ENCODE results near the gene PLEKHN1. TPM values are rescaled to one million over a fixed set of nuclear protein-coding genes. Genes with fewer than 3 reads are reported as not detected.

PLEKHN1 gene
- total and polyA plus RNA-seq, 3 experiments from 2014 or later: 0.49 to 3.5 (median 2.7) TPM

GRCh38 chr1:933603-933940, 32.7 kb upstream of the PLEKHN1 start:
- H3K9me3 ChIP-seq (ENCODE audit: low read length): no peaks in the 10 kb centered on the region
- H3K36me3 ChIP-seq (ENCODE audit: insufficient read depth, low read length): no peaks in the 10 kb centered on the region
- H3K36me3 Mint-ChIP-seq: no peaks in the 10 kb centered on the region
- H3K4me1 ChIP-seq (ENCODE audit: insufficient read depth, low read length): no peaks in the 10 kb centered on the region
- peaks cover 7 to 34% of the 10 kb centered on the region in 2 donors for H3K27me3 Mint-ChIP-seq
- no peak overlapping the region for H3K4me3 Mint-ChIP-seq
- DNase-seq: no peak
- no peak overlapping the region for H3K27ac Mint-ChIP-seq
- H3K27ac ChIP-seq (ENCODE audit: low read depth, low read length): no peak overlapping the region
- CTCF ChIA-PET: no interaction called here
- no peaks in the 10 kb centered on the region for H3K9me3 Mint-ChIP-seq
- peaks cover 3 to 5% (median 4%) of the 10 kb centered on the region in 3 donors for H3K4me1 Mint-ChIP-seq
- POLR2A ChIA-PET: no interaction called here
- H3K27me3 ChIP-seq (ENCODE audit: insufficient read depth, low read length, poor library complexity, severe bottlenecking): peaks cover 7% of the 10 kb centered on the region
- no peak overlapping the region for H3K4me3 ChIP-seq (ENCODE audit: low read length)

GRCh38 chr1:934991-935750, 31.1 kb upstream of the PLEKHN1 start:
- Histone ChIP-seq H3K27ac (ENCODE audit: low read depth, low read length) (no peak overlapping the region), H3K36me3 (ENCODE audit: insufficient read depth, low read length) (no peaks in the 10 kb centered on the region), H3K27me3 (ENCODE audit: insufficient read depth, low read length, poor library complexity, severe bottlenecking) (peaks cover 11% of the 10 kb centered on the region), H3K4me1 (ENCODE audit: insufficient read depth, low read length) (no peaks in the 10 kb centered on the region), H3K9me3 (ENCODE audit: low read length) (no peaks in the 10 kb centered on the region), H3K4me3 (ENCODE audit: low read length) (no peak overlapping the region)
- no peak overlapping the region for H3K4me3 Mint-ChIP-seq
- DNase-seq: no peak
- no peak overlapping the region for H3K27ac Mint-ChIP-seq
- no peaks in the 10 kb centered on the region for H3K9me3 Mint-ChIP-seq
- POLR2A ChIA-PET: no interaction called here
- H3K4me1 Mint-ChIP-seq: peaks cover 3 to 5% (median 4%) of the 10 kb centered on the region in 3 donors
- H3K36me3 Mint-ChIP-seq: no peaks in the 10 kb centered on the region
- H3K27me3 Mint-ChIP-seq: peaks cover 15 to 34% of the 10 kb centered on the region in 2 donors
- CTCF ChIA-PET: no interaction called here

DNA sequence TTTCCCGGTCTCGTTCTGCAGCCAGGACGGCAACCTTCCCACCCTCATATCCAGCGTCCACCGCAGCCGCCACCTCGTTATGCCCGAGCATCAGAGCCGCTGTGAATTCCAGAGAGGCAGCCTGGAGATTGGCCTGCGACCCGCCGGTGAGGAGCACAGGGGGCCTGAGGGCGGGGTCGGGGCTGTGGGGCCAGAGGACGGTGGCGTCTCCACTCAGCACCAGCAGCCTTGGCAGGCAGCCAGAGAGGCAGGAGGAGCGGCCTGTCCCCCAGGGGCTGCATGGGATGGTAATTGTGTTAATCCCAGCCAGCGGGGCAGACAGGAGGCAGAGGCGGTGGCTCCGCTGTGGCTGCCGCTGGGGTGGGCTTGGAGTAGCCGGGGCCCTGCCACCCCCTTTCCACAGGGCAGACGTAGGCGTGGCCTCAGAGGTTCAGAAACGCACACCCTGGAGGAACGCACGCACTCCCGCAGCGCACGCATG, 30.5 kb upstream of the PLEKHN1 start:
- Mint-ChIP-seq H3K4me1 (peaks cover 4 to 8% (median 5%) of the 10 kb centered on the region in 3 donors), H3K27ac (no peak overlapping the region), H3K27me3 (peaks cover 20 to 38% of the 10 kb centered on the region in 2 donors), H3K36me3 (no peaks in the 10 kb centered on the region), H3K4me3 (no peak overlapping the region), H3K9me3 (no peaks in the 10 kb centered on the region)
- no peak overlapping the region for H3K4me3 ChIP-seq (ENCODE audit: low read length)
- no peaks in the 10 kb centered on the region for H3K36me3 ChIP-seq (ENCODE audit: insufficient read depth, low read length)
- H3K9me3 ChIP-seq (ENCODE audit: low read length): no peaks in the 10 kb centered on the region
- CTCF ChIA-PET: no interaction called here
- peaks cover 4% of the 10 kb centered on the region for H3K4me1 ChIP-seq (ENCODE audit: insufficient read depth, low read length)
- no peak overlapping the region for H3K27ac ChIP-seq (ENCODE audit: low read depth, low read length)
- peaks cover 15% of the 10 kb centered on the region for H3K27me3 ChIP-seq (ENCODE audit: insufficient read depth, low read length, poor library complexity, severe bottlenecking)
- POLR2A ChIA-PET: no interaction called here
- DNase-seq: no peak

GRCh38 chr1:936348-937264, 29.7 kb upstream of the PLEKHN1 start:
- CTCF ChIA-PET: no interaction called here
- peaks cover 12% of the 10 kb centered on the region for H3K4me1 ChIP-seq (ENCODE audit: insufficient read depth, low read length)
- no peaks in the 10 kb centered on the region for H3K36me3 Mint-ChIP-seq
- H3K27ac ChIP-seq (ENCODE audit: low read depth, low read length): no peak overlapping the region
- H3K4me3 Mint-ChIP-seq: no peak overlapping the region
- POLR2A ChIA-PET: no interaction called here
- no peaks in the 10 kb centered on the region for H3K36me3 ChIP-seq (ENCODE audit: insufficient read depth, low read length)
- no peaks in the 10 kb centered on the region for H3K9me3 ChIP-seq (ENCODE audit: low read length)
- H3K27ac Mint-ChIP-seq: no peak overlapping the region
- no peak for DNase-seq
- H3K9me3 Mint-ChIP-seq: no peaks in the 10 kb centered on the region
- peaks cover 24 to 40% of the 10 kb centered on the region in 2 donors for H3K27me3 Mint-ChIP-seq
- no peak overlapping the region for H3K4me3 ChIP-seq (ENCODE audit: low read length)
- peaks cover 18% of the 10 kb centered on the region for H3K27me3 ChIP-seq (ENCODE audit: insufficient read depth, low read length, poor library complexity, severe bottlenecking)
- H3K4me1 Mint-ChIP-seq: peaks cover 2 to 13% (median 4%) of the 10 kb centered on the region in 3 donors

GRCh38 chr1:937521-937920, 28.8 kb upstream of the PLEKHN1 start:
- no peaks in the 10 kb centered on the region for H3K36me3 ChIP-seq (ENCODE audit: insufficient read depth, low read length)
- peaks cover 13% of the 10 kb centered on the region for H3K4me1 ChIP-seq (ENCODE audit: insufficient read depth, low read length)
- no peak overlapping the region for H3K27ac Mint-ChIP-seq
- H3K27ac ChIP-seq (ENCODE audit: low read depth, low read length): no peak overlapping the region
- no peak overlapping the region for H3K4me3 Mint-ChIP-seq
- peaks cover 18% of the 10 kb centered on the region for H3K27me3 ChIP-seq (ENCODE audit: insufficient read depth, low read length, poor library complexity, severe bottlenecking)
- H3K4me3 ChIP-seq (ENCODE audit: low read length): no peak overlapping the region
- POLR2A ChIA-PET: no interaction called here
- no peaks in the 10 kb centered on the region for H3K9me3 Mint-ChIP-seq
- peaks cover 24 to 38% of the 10 kb centered on the region in 2 donors for H3K27me3 Mint-ChIP-seq
- no peaks in the 10 kb centered on the region for H3K36me3 Mint-ChIP-seq
- CTCF ChIA-PET: interaction anchor here (2.2 kb wide), 1 partner anchor 8 kb away, joined by 6 read pairs; no protein-coding TSS in a partner anchor
- no peak for DNase-seq
- no peaks in the 10 kb centered on the region for H3K9me3 ChIP-seq (ENCODE audit: low read length)
- peaks cover 0 to 12% (median 4%) of the 10 kb centered on the region in 3 donors for H3K4me1 Mint-ChIP-seq

DNA sequence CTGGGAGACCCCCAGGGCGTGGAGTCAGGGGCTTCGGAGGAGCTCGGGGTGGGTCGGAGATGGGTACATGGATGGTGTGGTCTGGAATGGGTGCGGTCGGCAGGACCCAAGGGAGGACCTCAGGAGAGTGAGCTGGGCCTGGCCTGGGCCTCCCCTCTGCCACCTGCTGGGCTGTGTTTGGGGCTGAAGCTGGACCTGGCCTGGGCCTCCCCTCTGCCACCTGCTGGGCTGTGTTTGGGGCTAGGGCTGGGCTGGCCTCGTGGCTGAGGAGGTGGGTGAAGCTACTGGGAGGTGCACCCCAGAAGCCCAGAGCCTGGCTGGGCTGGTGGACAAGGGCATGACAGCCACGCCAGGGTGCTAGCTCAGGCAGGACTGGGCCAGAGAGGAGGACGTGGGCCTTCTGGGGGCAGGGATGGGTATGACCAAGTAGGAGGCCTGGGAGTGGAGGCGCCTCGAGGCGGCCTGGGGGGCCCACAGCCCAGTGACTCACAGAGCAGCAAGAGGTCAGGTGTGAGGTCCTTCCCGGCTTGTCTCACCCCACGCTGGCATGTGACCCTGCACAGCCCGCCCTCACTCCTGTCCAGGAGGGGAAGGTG, 28.1 kb upstream of the PLEKHN1 start:
- ChIA-PET CTCF (interaction anchor here (1.1 to 2.2 kb wide), 2 partner anchors 9 to 12 kb away, joined by 3 to 6 read pairs; no protein-coding TSS in a partner anchor), POLR2A (no interaction called here)
- Mint-ChIP-seq H3K4me1 (peaks cover 0 to 16% (median 4%) of the 10 kb centered on the region in 3 donors), H3K4me3 (no peak overlapping the region), H3K9me3 (no peaks in the 10 kb centered on the region), H3K27me3 (peaks cover 24 to 42% of the 10 kb centered on the region in 2 donors), H3K27ac (no peak overlapping the region), H3K36me3 (no peaks in the 10 kb centered on the region)
- peaks cover 13% of the 10 kb centered on the region for H3K4me1 ChIP-seq (ENCODE audit: insufficient read depth, low read length)
- no peak overlapping the region for H3K4me3 ChIP-seq (ENCODE audit: low read length)
- DNase-seq: no peak
- no peaks in the 10 kb centered on the region for H3K9me3 ChIP-seq (ENCODE audit: low read length)
- H3K36me3 ChIP-seq (ENCODE audit: insufficient read depth, low read length): no peaks in the 10 kb centered on the region
- no peak overlapping the region for H3K27ac ChIP-seq (ENCODE audit: low read depth, low read length)
- peaks cover 25% of the 10 kb centered on the region for H3K27me3 ChIP-seq (ENCODE audit: insufficient read depth, low read length, poor library complexity, severe bottlenecking)

DNA sequence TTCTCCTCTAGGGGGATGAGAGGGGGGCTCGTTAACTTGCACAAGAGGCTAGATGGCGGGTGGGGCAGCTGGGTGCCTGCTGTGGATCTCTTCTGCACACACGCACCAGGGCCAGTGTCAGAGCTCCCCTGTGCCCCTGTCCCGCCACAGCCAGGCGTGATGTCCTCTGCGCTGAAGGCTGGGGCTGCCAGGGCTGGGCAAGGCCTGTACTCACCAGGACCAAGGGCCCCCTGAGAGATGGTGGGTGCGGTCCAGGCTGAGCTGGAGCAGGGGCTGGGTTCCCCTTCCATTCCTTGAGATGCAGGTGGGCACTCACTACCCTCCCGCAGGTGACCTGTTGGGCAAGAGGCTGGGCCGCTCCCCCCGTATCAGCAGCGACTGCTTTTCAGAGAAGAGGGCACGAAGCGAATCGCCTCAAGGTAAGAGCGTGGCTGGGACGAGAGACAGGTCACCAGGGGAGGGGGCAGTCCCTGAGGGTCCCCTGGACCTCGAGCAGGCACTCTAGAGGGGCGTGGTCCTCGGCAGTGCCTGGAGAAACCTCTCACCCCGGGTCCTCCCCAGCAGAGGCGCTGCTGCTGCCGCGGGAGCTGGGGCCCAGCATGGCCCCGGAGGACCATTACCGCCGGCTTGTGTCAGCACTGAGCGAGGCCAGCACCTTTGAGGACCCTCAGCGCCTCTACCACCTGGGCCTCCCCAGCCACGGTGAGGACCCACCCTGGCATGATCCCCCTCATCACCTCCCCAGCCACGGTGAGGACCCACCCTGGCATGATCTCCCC, 27.4 kb upstream of the PLEKHN1 start:
- Histone ChIP-seq H3K36me3 (ENCODE audit: insufficient read depth, low read length) (no peaks in the 10 kb centered on the region), H3K4me1 (ENCODE audit: insufficient read depth, low read length) (peaks cover 13% of the 10 kb centered on the region), H3K9me3 (ENCODE audit: low read length) (no peaks in the 10 kb centered on the region), H3K27me3 (ENCODE audit: insufficient read depth, low read length, poor library complexity, severe bottlenecking) (peaks cover 26% of the 10 kb centered on the region), H3K4me3 (ENCODE audit: low read length) (no peak overlapping the region), H3K27ac (ENCODE audit: low read depth, low read length) (no peak overlapping the region)
- Mint-ChIP-seq H3K27ac (no peak overlapping the region), H3K9me3 (no peaks in the 10 kb centered on the region), H3K4me1 (peaks cover 0 to 23% (median 4%) of the 10 kb centered on the region in 3 donors), H3K4me3 (peak overlapping the region in 1 of 7 donors; percentile 32), H3K36me3 (no peaks in the 10 kb centered on the region), H3K27me3 (peaks cover 24 to 49% of the 10 kb centered on the region in 2 donors)
- DNase-seq: no peak
- ChIA-PET CTCF (interaction anchor here (0.6 to 2.2 kb wide), 3 partner anchors 10 to 46 kb away, joined by 3 to 6 read pairs (median 3); no protein-coding TSS in a partner anchor), POLR2A (interaction anchor here (0.5 kb wide), 1 partner anchor 632 kb away, joined by 3 read pairs; no protein-coding TSS in a partner anchor)

All from CD8-positive, alpha-beta memory T cell (primary cell).